CD14-positive monocyte (primary cell): Measurements from ENCODE around the gene ROBO3. TPM values are rescaled to one million over a fixed set of nuclear protein-coding genes. Genes with fewer than 3 reads are reported as not detected.

ENCODE experiments used
- DNase-seq, 3 donors: peaks; one replicate each; pipeline ENCODE4 v3.0.0-alpha.2; 2011 to 2022
- H2AFZ ChIP-seq: 2 replicates; pipeline ENCODE4 v1.6.0; 2012; ENCODE audit warnings: mild to moderate bottlenecking, low read depth, low read length, inconsistent platforms; ENCODE audit not compliant: insufficient read depth, poor library complexity, severe bottlenecking
- H3K27ac ChIP-seq, 2 donors: 1 replicate in 1 of 2; 2 replicates in 1 of 2; pipeline ENCODE4 v1.5.1; 2012 to 2013; ENCODE audit warnings: low read length in 2 of 2, control low read depth in 1 of 2, inconsistent platforms in 1 of 2, low read depth in 1 of 2, mild to moderate bottlenecking in 1 of 2
- H3K27me3 ChIP-seq, 2 donors: one replicate each; pipeline versions ENCODE4 v1.6.0 to v1.6.1; 2011 to 2013; ENCODE audit warnings: low read length in 2 of 2; ENCODE audit not compliant: control insufficient read depth in 2 of 2, insufficient read depth in 2 of 2
- H3K36me3 ChIP-seq, 2 donors: replicated peaks in 1 of 2; 1 replicate in 1 of 2; 2 replicates in 1 of 2; pipeline versions ENCODE4 v1.5.1 to v1.6.1; 2012 to 2013; ENCODE audit warnings: low read length in 2 of 2, control low read depth in 1 of 2, inconsistent platforms in 1 of 2, mild to moderate bottlenecking in 1 of 2; ENCODE audit not compliant: insufficient read depth in 2 of 2, control insufficient read depth in 1 of 2
- H3K4me1 ChIP-seq, 2 donors: 1 replicate in 1 of 2; 2 replicates in 1 of 2; pipeline versions ENCODE4 v1.5.1 to v1.6.1; 2012 to 2013; ENCODE audit warnings: low read length in 2 of 2, control low read depth in 1 of 2, inconsistent platforms in 1 of 2, mild to moderate bottlenecking in 1 of 2, moderate library complexity in 1 of 2; ENCODE audit not compliant: insufficient read depth in 2 of 2, control insufficient read depth in 1 of 2
- H3K4me2 ChIP-seq: replicated peaks from 2 replicates; pipeline ENCODE3; 2012; ENCODE audit warnings: low read length, moderate library complexity, mild to moderate bottlenecking; ENCODE audit not compliant: poor library complexity, severe bottlenecking; ENCODE audit errors: extremely low read depth
- H3K4me3 ChIP-seq, 3 experiments: fragments of 200-600 bp in 1 of 3; sonication (generic) in 1 of 3; replicated peaks in 1 of 3; 1 replicate in 2 of 3; 2 replicates in 1 of 3; pipeline ENCODE4 v1.5.1; 2011 to 2013; ENCODE audit warnings: low read length in 3 of 3, mild to moderate bottlenecking in 3 of 3, control low read depth in 2 of 3, low read depth in 2 of 3, inconsistent platforms in 1 of 3, moderate library complexity in 1 of 3
- H3K79me2 ChIP-seq: 2 replicates; pipeline ENCODE4 v1.6.0; 2012; ENCODE audit warnings: mild to moderate bottlenecking, control low read depth, inconsistent platforms, low read length, moderate library complexity; ENCODE audit not compliant: insufficient read depth
- H3K9ac ChIP-seq: 2 replicates; pipeline ENCODE4 v1.6.0; 2017; ENCODE audit warnings: low read length, mild to moderate bottlenecking; ENCODE audit not compliant: insufficient read depth, poor library complexity, severe bottlenecking
- H3K9me3 ChIP-seq, 2 donors: replicated peaks in 1 of 2; 1 replicate in 1 of 2; 2 replicates in 1 of 2; pipeline versions ENCODE4 v1.5.1 to v1.6.1; 2012 to 2013; ENCODE audit warnings: low read length in 2 of 2, control low read depth in 1 of 2; ENCODE audit not compliant: control insufficient read depth in 1 of 2, insufficient read depth in 1 of 2
- H4K20me1 ChIP-seq: 2 replicates; pipeline ENCODE4 v1.6.0; 2012; ENCODE audit warnings: mild to moderate bottlenecking, low read length, control low read depth, moderate library complexity; ENCODE audit not compliant: insufficient read depth
- H3K27ac Mint-ChIP-seq, 7 donors: one replicate each; pipeline ENCODE4 v1.8.0; 2020; ENCODE audit warnings: mild to moderate bottlenecking in 7 of 7, mixed read lengths in 7 of 7, moderate library complexity in 6 of 7, inconsistent platforms in 2 of 7
- H3K27me3 Mint-ChIP-seq, 3 donors: one replicate each; pipeline ENCODE4 v1.8.0; 2021 to 2022; ENCODE audit warnings: low read depth in 3 of 3, mild to moderate bottlenecking in 3 of 3, mixed read lengths in 3 of 3, moderate library complexity in 3 of 3, inconsistent platforms in 1 of 3
- H3K36me3 Mint-ChIP-seq, 2 donors: one replicate each; pipeline ENCODE4 v1.8.0; 2020; ENCODE audit warnings: mixed read lengths in 2 of 2, inconsistent platforms in 1 of 2, mild to moderate bottlenecking in 1 of 2
- H3K4me1 Mint-ChIP-seq: one replicate; pipeline ENCODE4 v1.8.0; 2020; ENCODE audit warnings: mild to moderate bottlenecking, mixed read lengths
- H3K4me3 Mint-ChIP-seq, 2 donors: one replicate each; pipeline ENCODE4 v1.8.0; 2020; ENCODE audit warnings: mild to moderate bottlenecking in 2 of 2, mixed read lengths in 2 of 2, moderate library complexity in 1 of 2
- H3K9me3 Mint-ChIP-seq, 7 donors: one replicate each; pipeline ENCODE4 v1.8.0; 2020 to 2022; ENCODE audit warnings: mixed read lengths in 7 of 7, mild to moderate bottlenecking in 6 of 7, moderate library complexity in 6 of 7, inconsistent platforms in 2 of 7
- CTCF ChIP-seq: fragments of 200-600 bp; IDR thresholded peaks from one replicate; pipeline ENCODE4 v1.8.0; 2022; ENCODE audit warnings: antibody characterized with exemption, mild to moderate bottlenecking
- WGBS: methylation state at CpG from one replicate; pipeline ENCODE4 v1.1.5; 2013; ENCODE audit warnings: missing lambda C conversion rate; ENCODE audit not compliant: insufficient coverage; 5-methylcytosine and 5-hydroxymethylcytosine counted together
- intact Hi-C, 2 donors: fragments of 100-400 bp; cut with micrococcal nuclease; formaldehyde crosslinking; loops; one replicate each; pipeline versions ENCODE4 v1.15.0 to v1.15.1; 2023
- polyA plus RNA-seq, 3 donors: library from polyadenylated mRNA; depleted of rRNA in 1 of 3; unstranded in 2 of 3; stranded (reverse) in 1 of 3; fragments of 300-500 nt in 2 of 3; fragments of >200 nt in 1 of 3; fragmentation: Illumina TruSeq in 2 of 3; gene quantifications; 1 replicate in 2 of 3; 2 replicates in 1 of 3; pipeline ENCODE4 v1.2.3, GENCODE V29; 2012 to 2021

The ROBO3 gene
- polyA plus RNA-seq, 3 donors: 0.39 to 11.6 (median 0.81) TPM

DNA sequence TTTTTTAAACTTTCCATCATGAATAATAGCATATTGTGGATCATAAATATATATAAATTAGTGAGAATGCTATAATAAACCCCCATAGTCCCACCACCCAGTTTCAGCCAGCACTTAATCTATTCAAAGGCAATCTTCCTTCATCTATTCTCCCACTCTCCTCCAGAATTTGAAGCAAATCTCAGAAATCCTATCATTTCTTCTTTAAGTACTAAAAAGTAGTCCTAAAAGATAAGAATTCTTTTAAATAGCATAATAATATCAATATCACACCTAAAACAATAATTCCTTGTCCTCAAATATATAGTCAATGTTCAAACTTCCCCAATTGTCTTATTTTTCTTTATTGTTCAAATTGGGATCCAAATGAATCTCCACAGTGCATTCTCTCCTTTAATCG, 24.6 kb upstream of the ROBO3 start:
- WGBS: no CpG with 5 or more reads among the region's 1 CpG
- Mint-ChIP-seq H3K27ac (no peak overlapping the region), H3K4me1 (peaks cover 16% of the 10 kb centered on the region)

DNA sequence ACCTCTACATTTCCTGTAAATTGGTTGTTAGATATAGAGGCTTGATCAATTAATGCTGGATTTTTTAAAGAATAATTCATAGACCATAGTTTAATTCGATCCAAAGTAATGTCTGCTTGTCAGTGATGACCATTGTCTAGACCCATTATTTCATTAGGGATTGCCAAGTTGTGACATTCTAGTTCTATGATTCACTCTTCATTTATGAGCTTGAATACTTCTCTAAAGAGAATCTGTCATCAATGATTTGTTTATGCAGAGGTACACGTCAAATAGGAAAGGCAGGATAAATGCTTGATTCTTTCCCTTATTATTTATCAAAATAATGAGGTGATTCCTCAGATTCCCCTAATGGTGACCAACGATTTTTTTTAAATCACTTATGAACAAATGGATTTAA, 24.0 kb upstream of the ROBO3 start:
- WGBS: no CpG with 5 or more reads among the region's 3 CpGs
- intact Hi-C loops: loop anchor here in 1 of 2 donors (10.0 kb wide), 1 partner anchor 426 kb away; no protein-coding TSS in a partner anchor
- H3K4me3 Mint-ChIP-seq: peak overlapping the region in 1 of 2 donors; percentile 39

More for the DNA sequence above, 24.6 kb upstream of the ROBO3 start:
- H3K36me3 Mint-ChIP-seq: peaks cover 0 to 5% of the 10 kb centered on the region in 2 donors
- H4K20me1 ChIP-seq: no peaks in the 10 kb centered on the region
- intact Hi-C loops: loop anchor here in 1 of 2 donors (10.0 kb wide), 1 partner anchor 426 kb away; no protein-coding TSS in a partner anchor
- no peaks in the 10 kb centered on the region for H3K36me3 ChIP-seq
- H3K4me1 ChIP-seq: peaks cover 10 to 20% of the 10 kb centered on the region in 2 donors
- peaks cover 0 to 12% (median 0%) of the 10 kb centered on the region in 7 donors for H3K9me3 Mint-ChIP-seq
- H3K4me3 Mint-ChIP-seq: peak overlapping the region in 1 of 2 donors; percentile 39
- no peak overlapping the region for H3K4me2 ChIP-seq
- no peak overlapping the region for H3K9ac ChIP-seq
- H3K9me3 ChIP-seq: peaks cover 0 to 56% of the 10 kb centered on the region in 2 donors
- peaks cover 90 to 98% (median 94%) of the 10 kb centered on the region in 3 donors for H3K27me3 Mint-ChIP-seq
- TF ChIP-seq CTCF: no peak
- no peaks in the 10 kb centered on the region for H3K79me2 ChIP-seq
- no peak for DNase-seq
- H3K27me3 ChIP-seq: peaks cover 91 to 92% of the 10 kb centered on the region in 2 donors
- H3K4me3 ChIP-seq: no peak overlapping the region
- H2AFZ ChIP-seq: no peak overlapping the region
- H3K27ac ChIP-seq: no peak overlapping the region

More for the DNA sequence above, 24.0 kb upstream of the ROBO3 start:
- Histone ChIP-seq H4K20me1 (no peaks in the 10 kb centered on the region), H3K9me3 (peaks cover 0 to 58% of the 10 kb centered on the region in 2 donors), H3K9ac (no peak overlapping the region), H3K27me3 (peaks cover 92% of the 10 kb centered on the region in 2 donors), H3K36me3 (no peaks in the 10 kb centered on the region), H3K79me2 (no peaks in the 10 kb centered on the region), H2AFZ (no peak overlapping the region), H3K27ac (no peak overlapping the region), H3K4me1 (peaks cover 10 to 19% of the 10 kb centered on the region in 2 donors), H3K4me3 (no peak overlapping the region), H3K4me2 (no peak overlapping the region)
- Mint-ChIP-seq H3K36me3 (peaks cover 0 to 5% of the 10 kb centered on the region in 2 donors), H3K27ac (no peak overlapping the region), H3K9me3 (peaks cover 0 to 12% (median 0%) of the 10 kb centered on the region in 7 donors), H3K4me1 (peaks cover 14% of the 10 kb centered on the region), H3K27me3 (peaks cover 91 to 98% (median 94%) of the 10 kb centered on the region in 3 donors)
- no peak for DNase-seq
- TF ChIP-seq CTCF: no peak
